Measurements from ENCODE around the gene EML6.

EML6 gene

DNA sequence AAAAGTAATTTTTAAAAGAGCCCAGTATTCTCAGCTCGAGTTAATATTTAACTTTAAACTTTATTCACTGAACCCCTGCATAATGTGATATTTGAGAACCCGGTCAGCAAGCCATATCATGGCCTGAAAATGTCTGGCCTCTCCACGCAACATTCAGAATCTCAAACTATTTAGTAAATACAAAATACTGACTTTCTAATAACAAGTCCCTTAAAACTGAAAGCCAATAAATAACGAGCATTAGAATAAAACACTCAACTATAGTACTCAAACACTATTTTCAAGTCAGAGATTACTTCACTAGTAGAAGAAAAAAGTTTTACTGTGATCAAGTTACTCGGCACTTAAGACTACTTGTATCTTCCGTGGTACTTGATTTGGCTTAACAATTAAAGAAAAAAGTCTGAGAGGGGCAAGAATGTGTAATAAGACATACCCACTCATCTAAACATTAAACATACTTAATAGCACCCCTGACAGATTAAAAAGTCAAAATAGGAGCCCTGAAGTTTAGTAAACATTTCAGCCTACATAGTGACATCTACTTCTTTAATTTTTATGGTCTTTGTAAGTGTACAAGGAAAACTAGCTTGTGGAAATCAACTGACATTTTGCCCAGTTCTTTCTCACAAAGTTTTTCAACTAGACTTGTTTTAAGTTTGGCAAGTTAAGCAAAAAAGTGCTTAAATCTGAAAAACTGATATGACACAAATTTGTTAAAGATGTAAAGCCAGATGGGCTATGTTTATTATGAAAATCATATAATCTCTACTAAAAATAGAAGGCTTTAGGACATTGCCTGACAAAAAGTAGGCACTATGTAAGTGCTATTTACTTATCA lies 288.6 kb downstream of the EML6 start:
- no peak for DNase-seq

DNA sequence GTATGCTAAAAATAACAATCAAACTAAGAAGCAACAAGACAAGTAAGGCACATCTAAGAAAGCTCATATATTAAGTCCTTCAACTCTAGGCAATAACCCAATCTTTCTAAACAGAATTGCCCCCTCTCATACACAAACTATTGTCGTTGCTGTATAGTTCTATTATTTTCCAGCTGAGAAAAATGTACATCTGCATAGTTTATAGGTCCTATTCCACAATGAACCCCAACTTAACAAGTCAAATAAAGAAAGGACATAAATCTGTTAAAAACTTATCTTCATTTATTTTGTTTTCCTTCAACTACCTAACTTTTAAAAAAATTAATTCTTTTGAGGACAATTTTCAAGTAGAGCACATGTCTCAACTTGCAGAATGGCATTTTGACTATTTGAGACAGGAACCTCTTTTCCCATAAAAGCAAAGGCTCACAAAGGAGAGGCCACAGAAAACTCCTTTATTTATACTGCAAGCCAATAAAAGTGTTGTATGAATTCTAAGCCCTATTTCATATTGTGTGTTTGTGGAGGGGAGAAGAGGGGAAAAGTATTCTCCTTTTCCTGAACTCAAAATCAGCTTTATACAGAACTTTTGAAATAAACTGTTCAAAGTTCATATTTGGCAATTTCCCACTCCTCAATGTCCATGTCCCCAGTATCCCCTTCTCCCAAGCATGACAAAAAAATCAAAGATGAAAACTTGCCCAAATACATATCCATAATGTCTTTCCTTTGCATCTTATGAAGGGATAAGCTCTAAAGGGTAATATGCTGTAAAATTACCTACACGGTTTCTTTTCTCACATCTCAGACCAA lies 289.4 kb downstream of the EML6 start:
- DNase-seq: no peak

GRCh38 chr2:55013936-55014335 lies 290.5 kb downstream of the EML6 start:
- DNase-seq: no peak

DNA sequence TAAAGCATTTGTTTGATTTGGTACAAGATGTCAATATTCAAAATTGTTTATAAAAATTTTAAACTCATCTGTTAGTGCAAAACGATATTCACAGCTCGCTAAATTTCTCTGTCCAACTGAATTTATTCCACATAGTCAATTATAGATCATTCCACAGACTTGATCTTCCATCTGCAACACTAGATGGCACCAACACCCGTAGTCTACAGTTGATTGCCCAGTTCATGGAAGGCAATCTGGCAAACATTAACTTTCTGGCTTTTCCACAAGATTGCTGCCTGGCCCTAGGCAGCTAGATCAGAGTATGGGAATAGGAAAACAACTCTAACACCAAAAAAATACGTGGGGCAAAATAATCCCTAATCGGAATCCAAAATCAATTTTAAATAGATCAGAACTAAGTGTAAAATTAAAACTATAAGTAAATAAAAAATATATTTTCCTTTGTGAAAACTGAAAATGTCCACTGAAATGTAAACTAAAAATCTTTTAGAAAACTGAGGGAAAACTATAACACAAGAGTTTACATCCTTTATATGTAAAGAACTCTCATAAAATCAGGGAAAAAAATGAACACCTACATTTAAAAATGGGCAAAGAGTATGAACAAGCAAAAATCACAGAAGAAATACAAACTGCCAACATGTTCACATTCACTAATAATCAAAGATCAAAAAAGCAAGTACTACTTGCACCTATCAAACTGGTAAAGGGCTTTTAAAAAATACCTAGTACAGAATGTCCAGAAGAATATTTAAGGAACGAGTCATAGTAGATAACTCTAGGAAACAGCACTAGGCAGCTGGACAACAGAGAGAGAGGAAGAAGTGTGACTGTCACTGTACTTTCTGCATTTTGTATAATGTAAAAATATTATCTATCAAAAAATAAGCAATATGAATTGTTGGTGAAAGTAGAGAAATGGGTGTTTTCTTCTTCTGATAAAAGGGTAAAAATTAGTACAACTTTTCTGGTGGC lies 291.8 kb downstream of the EML6 start:
- DNase-seq: peak; percentile 78

DNA sequence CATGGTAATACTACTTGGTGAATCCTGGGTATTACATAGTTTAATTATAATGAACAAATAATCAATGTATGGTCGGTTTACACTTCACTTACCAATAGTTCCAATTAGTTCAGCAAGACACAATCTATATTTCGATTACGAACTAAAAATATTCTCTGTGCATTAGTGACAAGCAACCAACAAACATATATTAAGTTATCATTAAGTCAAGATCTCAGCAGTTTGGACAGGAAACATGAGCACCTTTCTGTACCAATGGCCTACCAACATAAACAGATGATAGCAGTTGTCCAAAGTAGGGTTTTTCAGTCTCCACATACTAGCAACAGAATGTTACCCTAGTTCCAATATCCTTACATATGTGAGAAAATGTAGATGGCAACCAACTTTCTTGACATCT lies 294.0 kb downstream of the EML6 start:
- no peak for DNase-seq

GRCh38 chr2:55017880-55018279 lies 294.4 kb downstream of the EML6 start:
- no peak for DNase-seq

DNA sequence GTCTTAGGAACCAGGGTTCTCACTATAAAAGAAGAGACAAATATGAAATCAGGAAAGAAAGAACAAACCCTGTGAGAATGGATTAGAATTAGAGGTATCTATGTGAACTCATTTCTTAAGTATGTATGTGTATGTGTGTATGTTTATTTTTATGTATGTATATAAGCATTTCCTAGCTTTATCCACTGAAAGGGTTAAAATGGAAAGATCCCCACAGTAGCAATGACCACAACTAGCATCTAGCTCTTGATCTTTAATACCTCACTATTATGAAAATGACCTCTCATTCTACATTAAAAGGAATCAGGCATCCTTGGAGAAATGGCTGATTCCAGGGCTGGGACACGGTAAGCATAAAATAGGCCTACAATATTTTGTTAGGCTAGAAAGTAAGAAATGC lies 295.2 kb downstream of the EML6 start:
- no peak for DNase-seq

GRCh38 chr2:55019526-55020258 lies 296.2 kb downstream of the EML6 start:
- DNase-seq: peak; percentile 28

Measured in fibroblast of upper back skin (primary cell).